IMR-90 (cell line): ENCODE results near the gene MXRA8. TPM values are rescaled to one million over a fixed set of nuclear protein-coding genes. Genes with fewer than 3 reads are reported as not detected.

ENCODE experiments used
- MAFK ChIP-seq: IDR thresholded peaks from 2 replicates; pipeline ENCODE4 v1.6.1; 2012; ENCODE audit warnings: low read depth, low read length, improper control_type of control experiment
- RFX5 ChIP-seq: IDR thresholded peaks from 2 replicates; pipeline ENCODE4 v1.8.0; 2012; ENCODE audit warnings: low read depth, mild to moderate bottlenecking, low read length, moderate library complexity
- polyA plus RNA-seq, 3 experiments: library from polyadenylated mRNA; depleted of rRNA; stranded (reverse); fragments of >200 nt; gene quantifications; 2 replicates each; pipeline ENCODE4 v1.2.3, GENCODE V29; 2012; ENCODE audit warnings: low replicate concordance in 1 of 3
- total RNA-seq: library from RNA; depleted of rRNA; stranded (reverse); fragments of >200 nt; gene quantifications from 2 replicates; pipeline ENCODE4 v1.2.3, GENCODE V29; 2012
- TF ChIP-seq, protein P1 (sequence below): conservative IDR thresholded peaks from 2 replicates; pipeline ENCODE4 v1.5.1; 2012; ENCODE audit warnings: mild to moderate bottlenecking, low read depth, low read length, improper control_type of control experiment

The MXRA8 gene
- total and polyA plus RNA-seq, 2 of the 4 experiments (the other 2 are of a cell fraction), result 92.5 to 469 TPM

DNA sequence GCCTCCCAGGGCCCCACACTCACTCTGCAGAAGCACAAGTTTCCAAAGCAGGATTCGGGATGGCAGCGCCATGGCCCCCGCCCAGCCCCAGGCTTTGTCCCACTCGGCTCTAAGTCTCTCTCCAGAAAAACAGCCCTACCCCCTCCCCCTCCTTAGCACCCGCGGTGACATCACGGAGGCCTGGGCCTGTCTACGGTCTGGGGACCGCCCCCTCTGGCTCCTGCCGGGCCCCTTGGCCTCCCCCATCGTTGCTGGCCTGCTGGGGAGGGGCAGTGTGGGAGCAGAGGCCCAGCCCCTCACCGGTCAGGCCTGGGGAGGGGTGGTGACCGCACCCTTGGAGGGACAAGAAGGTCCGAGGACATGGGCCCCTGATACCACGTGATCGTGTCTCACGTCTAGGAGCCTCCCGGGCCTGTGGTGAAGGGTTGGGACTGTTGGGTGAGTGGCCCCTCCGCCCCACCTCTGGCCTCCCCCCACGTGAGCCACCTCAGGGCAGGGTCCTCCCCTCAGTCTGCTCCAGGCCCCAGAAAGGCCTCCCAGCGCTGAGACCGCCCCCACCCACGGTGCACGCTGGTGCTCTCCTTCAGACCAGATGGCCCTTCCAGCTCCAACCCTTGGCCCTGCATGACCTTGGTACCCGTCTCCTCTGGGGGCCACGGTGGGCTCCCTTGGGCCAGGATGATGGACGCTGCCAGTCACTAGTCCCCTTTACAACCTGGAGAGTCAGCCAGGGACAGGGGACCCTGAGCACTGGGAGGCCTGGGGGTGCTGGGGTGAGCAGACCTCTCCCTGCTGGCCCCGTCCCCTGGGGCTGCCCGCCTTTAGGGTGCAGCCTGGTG, at the start of gene MXRA8 (continued):
- TF ChIP-seq RFX5, result no peak
- TF ChIP-seq, protein P1, sequence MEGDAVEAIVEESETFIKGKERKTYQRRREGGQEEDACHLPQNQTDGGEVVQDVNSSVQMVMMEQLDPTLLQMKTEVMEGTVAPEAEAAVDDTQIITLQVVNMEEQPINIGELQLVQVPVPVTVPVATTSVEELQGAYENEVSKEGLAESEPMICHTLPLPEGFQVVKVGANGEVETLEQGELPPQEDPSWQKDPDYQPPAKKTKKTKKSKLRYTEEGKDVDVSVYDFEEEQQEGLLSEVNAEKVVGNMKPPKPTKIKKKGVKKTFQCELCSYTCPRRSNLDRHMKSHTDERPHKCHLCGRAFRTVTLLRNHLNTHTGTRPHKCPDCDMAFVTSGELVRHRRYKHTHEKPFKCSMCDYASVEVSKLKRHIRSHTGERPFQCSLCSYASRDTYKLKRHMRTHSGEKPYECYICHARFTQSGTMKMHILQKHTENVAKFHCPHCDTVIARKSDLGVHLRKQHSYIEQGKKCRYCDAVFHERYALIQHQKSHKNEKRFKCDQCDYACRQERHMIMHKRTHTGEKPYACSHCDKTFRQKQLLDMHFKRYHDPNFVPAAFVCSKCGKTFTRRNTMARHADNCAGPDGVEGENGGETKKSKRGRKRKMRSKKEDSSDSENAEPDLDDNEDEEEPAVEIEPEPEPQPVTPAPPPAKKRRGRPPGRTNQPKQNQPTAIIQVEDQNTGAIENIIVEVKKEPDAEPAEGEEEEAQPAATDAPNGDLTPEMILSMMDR, result no peak
- TF ChIP-seq MAFK, result no peak
